Stimulated activated CD8-positive, alpha-beta memory T cell treated with anti-CD3 and anti-CD28 coated beads, Interleukin-15, amount 100 ng/mL, for 1 hour (primary cell): Measurements from ENCODE around the gene IFT52.

Source experiments
- DNase-seq: peaks from one replicate; pipeline ENCODE4 v3.0.0-alpha.2; 2020; ENCODE audit warnings: low read depth

Gene IFT52

GRCh38 chr20:43690943-43691598, 100.3 kb downstream of the IFT52 start:
- no peak for DNase-seq

GRCh38 chr20:43691928-43692524, 101.3 kb downstream of the IFT52 start:
- DNase-seq: peak; percentile 14

- no peak for DNase-seq
Observed at GRCh38 chr20:43694763-43695162, 104.0 kb downstream of the IFT52 start.

GRCh38 chr20:43695571-43695970, 104.8 kb downstream of the IFT52 start:
- DNase-seq: no peak
